ENCODE measurements around the gene ITPR2. TPM values are rescaled to one million over a fixed set of nuclear protein-coding genes. Genes with fewer than 3 reads are reported as not detected.

ITPR2 gene
- total and polyA plus RNA-seq, 2 of the 8 experiments (the other 6 are each of a cell fraction or from before 2014, with no cell fraction given) = 4.1 to 48.3 TPM

DNA sequence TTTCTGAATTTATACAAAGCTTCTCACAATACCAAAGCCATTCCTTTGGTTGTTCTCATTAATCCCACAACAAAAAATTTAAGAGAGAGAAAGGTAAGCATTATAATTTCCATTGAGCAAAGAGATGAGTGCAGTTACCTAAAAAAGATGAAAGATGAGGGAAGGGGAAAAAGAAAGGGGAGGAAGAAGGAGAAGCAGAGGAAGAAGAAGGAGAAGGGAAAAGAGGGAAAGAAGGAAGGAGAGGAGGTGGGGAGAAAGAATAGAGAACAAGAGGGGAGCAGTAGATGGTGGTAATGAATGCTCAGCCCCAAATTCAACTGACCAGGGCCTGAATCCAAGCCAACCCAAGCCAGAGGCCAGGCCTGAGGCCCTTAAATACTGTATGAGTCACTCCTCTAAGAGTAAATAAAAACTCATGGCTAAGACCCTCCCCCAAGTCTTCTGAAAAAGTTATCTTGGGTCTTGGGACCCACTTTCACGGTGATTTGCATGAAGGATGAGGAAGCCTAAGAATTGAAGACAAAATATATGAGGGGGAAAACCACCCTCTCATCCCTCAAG is 144.6 kb downstream of the ITPR2 start:
- no peak overlapping the region for H4K91ac ChIP-seq (replicated peaks; ENCODE audit: insufficient read length, low read length)
- no peak for TF ChIP-seq PHF8 (conservative IDR thresholded peaks at IDR 0.05; ENCODE audit: low read depth, low read length)
- no peak for TF ChIP-seq SIRT6 (IDR thresholded peaks at IDR 0.05; ENCODE audit: low read length)
- TF ChIP-seq CBX8 (IDR thresholded peaks at IDR 0.05; ENCODE audit: borderline replicate concordance, low read depth, low read length) = no peak
- TF ChIP-seq SP4 (IDR thresholded peaks at IDR 0.05; ENCODE audit: low read length) = no peak
- no peak for TF ChIP-seq ASH2L (IDR thresholded peaks at IDR 0.05; ENCODE audit: low read length)
- no peak for TF ChIP-seq CEBPB (IDR thresholded peaks at IDR 0.05; ENCODE audit: low read depth, low read length)
- no peak for TF ChIP-seq CTBP2 (IDR thresholded peaks at IDR 0.05; ENCODE audit: borderline replicate concordance, insufficient read depth, insufficient read length, low read length)
- TF ChIP-seq TAF1 (IDR thresholded peaks at IDR 0.05; ENCODE audit: low read depth, low read length) = no peak
- TF ChIP-seq SP1 (IDR thresholded peaks at IDR 0.05; ENCODE audit: low read depth, low read length) = no peak
- no peak for TF ChIP-seq SRF (IDR thresholded peaks at IDR 0.05; ENCODE audit: low read depth, low read length)
- TF ChIP-seq, protein P1, sequence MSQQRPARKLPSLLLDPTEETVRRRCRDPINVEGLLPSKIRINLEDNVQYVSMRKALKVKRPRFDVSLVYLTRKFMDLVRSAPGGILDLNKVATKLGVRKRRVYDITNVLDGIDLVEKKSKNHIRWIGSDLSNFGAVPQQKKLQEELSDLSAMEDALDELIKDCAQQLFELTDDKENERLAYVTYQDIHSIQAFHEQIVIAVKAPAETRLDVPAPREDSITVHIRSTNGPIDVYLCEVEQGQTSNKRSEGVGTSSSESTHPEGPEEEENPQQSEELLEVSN (IDR thresholded peaks at IDR 0.05) = no peak
- TF ChIP-seq NRF1 (IDR thresholded peaks at IDR 0.05; ENCODE audit: low read depth, low read length) = no peak
- no peak for TF ChIP-seq POLR2A (IDR thresholded peaks at IDR 0.05; ENCODE audit: control extremely low read depth in 1 of 2, low read depth in 2 of 2, low read length in 2 of 2)

More for the DNA sequence above, 144.6 kb downstream of the ITPR2 start:
- Histone ChIP-seq H3K36me3 (ENCODE audit: control insufficient read depth in 2 of 4, insufficient read depth in 4 of 4, low read length in 3 of 4) (peaks cover 0 to 13% (median 5%) of the 10 kb centered on the region in 4 experiments; a peak in 3 of 8 replicates), H3K56ac (replicated peaks; ENCODE audit: insufficient read length, low read depth, low read length) (no peak overlapping the region), H4K20me1 (replicated peaks in 1 of 2; ENCODE audit: control insufficient read depth in 1 of 2, insufficient read depth in 2 of 2, low read length in 2 of 2) (no peaks in the 10 kb centered on the region), H3K27me3 (replicated peaks in 1 of 4; ENCODE audit: control insufficient read depth in 3 of 4, extremely low read depth in 1 of 4, insufficient read depth in 3 of 4, low read length in 3 of 4) (no peaks in the 10 kb centered on the region), H2BK12ac (ENCODE audit: low read depth, low read length) (no peak overlapping the region), H3K4me2 (ENCODE audit: insufficient read depth in 1 of 2, low read depth in 2 of 2, low read length in 2 of 2) (no peak overlapping the region), H2AFZ (ENCODE audit: low read length) (no peak overlapping the region), H3K4me1 (replicated peaks in 1 of 4; ENCODE audit: control insufficient read depth in 3 of 4, insufficient read depth in 4 of 4, low read length in 3 of 4) (peaks cover 0 to 8% (median 6%) of the 10 kb centered on the region in 4 experiments; a peak in 4 of 7 replicates), H3K79me2 (ENCODE audit: control insufficient read depth in 1 of 2, insufficient read depth in 2 of 2, low read length in 2 of 2) (no peaks in the 10 kb centered on the region), H3K9me3 (ENCODE audit: insufficient read depth in 2 of 2, low read depth in 1 of 2, low read length in 1 of 2) (0 out of 4 replicates have a peak, but pooled peaks cover 0 to under 1% of the 10 kb centered on the region in 2 experiments), H3K27ac (ENCODE audit: low read depth, low read length) (no peak overlapping the region), H3K23ac (ENCODE audit: insufficient read length) (no peak overlapping the region), H3K79me1 (ENCODE audit: low read depth, low read length) (peaks cover 2% of the 10 kb centered on the region; the same call in 1 of the 2 replicates), H2BK15ac (ENCODE audit: low read length) (no peak overlapping the region), H3K9ac (replicated peaks in 1 of 4; ENCODE audit: extremely low read depth in 1 of 4, low read depth in 3 of 4, low read length in 3 of 4) (no peak overlapping the region), H2AK5ac (ENCODE audit: low read depth, low read length) (no peak overlapping the region), H4K5ac (ENCODE audit: insufficient read length, low read depth, low read length) (no peak overlapping the region), H3K4me3 (ENCODE audit: extremely low read depth in 1 of 4, insufficient read depth in 2 of 4, low read depth in 3 of 4, low read length in 4 of 4) (no peak overlapping the region), H3K18ac (ENCODE audit: extremely low read depth, low read length) (no peak overlapping the region), H3K23me2 (ENCODE audit: low read depth, low read length) (no peaks in the 10 kb centered on the region), H4K8ac (ENCODE audit: extremely low read depth, insufficient read depth, low read length) (no peak overlapping the region), H2BK120ac (replicated peaks; ENCODE audit: low read depth, low read length) (no peak overlapping the region), H2BK5ac (ENCODE audit: low read depth, low read length) (no peak overlapping the region), H3K4ac (replicated peaks; ENCODE audit: insufficient read length, low read depth, low read length) (no peak overlapping the region), H3K14ac (ENCODE audit: insufficient read length) (no peak overlapping the region), H2BK20ac (ENCODE audit: low read length) (no peak overlapping the region; the same call in 1 of the 2 replicates)
- ChIA-PET CTCF (ENCODE audit: partially characterized antibody) (interaction anchor here (0.7 to 1.6 kb wide), 2 partner anchors 9 to 13 kb away, joined by 3 read pairs; no protein-coding TSS in a partner anchor), POLR2A (ENCODE audit: partially characterized antibody) (no interaction called here)
- 94% methylated on average over 1 of the region's 1 CpG; no CpG with 5 or more reads in 1 of the 2 experiments for WGBS, 2 experiments (ENCODE audit: extremely low coverage in 1 of 2, insufficient coverage in 1 of 2, insufficient read length in 1 of 2, insufficient replicate concordance in 2 of 2, low coverage in 1 of 2, low lambda C conversion rate in 2 of 2, missing lambda C conversion rate in 1 of 2)
- no peak for DNase-seq (ENCODE audit: low read depth in 1 of 2, low spot score in 2 of 2)
- no peak for FAIRE-seq
